ENCODE data around the gene NOTUM. TPM values are rescaled to one million over a fixed set of nuclear protein-coding genes. Genes with fewer than 3 reads are reported as not detected.

NOTUM gene
- total and polyA plus RNA-seq, 9 of the 15 experiments (the other 6 are each of a cell fraction or from before 2014, with no cell fraction given), result 0.03 to 14.0 (median 4.1) TPM

- peaks cover 39 to 90% of the 10 kb centered on the region in 2 experiments for H3K4me1 ChIP-seq (replicated peaks in 1 of 2; ENCODE audit: control insufficient read depth in 2 of 2, insufficient read depth in 2 of 2, low read length in 2 of 2)
- H3K27me3 ChIP-seq (ENCODE audit: control insufficient read depth in 2 of 2, insufficient read depth in 2 of 2, low read length in 2 of 2), result no peaks in the 10 kb centered on the region
- 78% methylated on average over 19 of the region's 19 CpGs for WGBS (ENCODE audit: insufficient coverage, low coverage, missing lambda C conversion rate)
- H2AFZ ChIP-seq (ENCODE audit: low read depth, low read length), result no peak overlapping the region
- CTCF ChIA-PET (ENCODE audit: low intra/inter-chr PET ratio), result no interaction called here
- TF ChIP-seq RBFOX2 (IDR thresholded peaks at IDR 0.05; ENCODE audit: low read depth, low read length) (peak; percentile 43; the same call in 1 of the 2 replicates), CTBP1 (IDR thresholded peaks at IDR 0.05; ENCODE audit: borderline replicate concordance) (no peak), ZNF551 (CRISPR knock-in tag; IDR thresholded peaks at IDR 0.05) (no peak), HDAC3 (IDR thresholded peaks at IDR 0.05; ENCODE audit: borderline replicate concordance, partially characterized antibody) (no peak)
- intact Hi-C loops (cut with micrococcal nuclease), result no loop called here
- peaks cover 6% of the 10 kb centered on the region for H3K9me1 ChIP-seq (ENCODE audit: control insufficient read depth, insufficient read depth, low read length)
- DNase-seq (ENCODE audit: extremely low read depth in 1 of 4, low spot score in 3 of 4) (no peak), FAIRE-seq (no peak), ATAC-seq (no peak)
- H3K4me3 ChIP-seq, result no peak overlapping the region
- peaks cover 14% of the 10 kb centered on the region for H4K20me1 ChIP-seq (replicated peaks; ENCODE audit: control insufficient read depth, insufficient read depth, low read length)
- H3K27ac ChIP-seq (ENCODE audit: extremely low read depth, low read depth, low read length), result peak overlapping the region; percentile 49; the same call in 1 of the 3 replicates
- POLR2A ChIA-PET, result interaction anchor here (0.6 to 5.4 kb wide), 8 partner anchors 9 to 84 kb away, joined by 3 to 46 read pairs (median 6); partner anchors contain the start of gene NPB
- H3K36me3 ChIP-seq (ENCODE audit: control insufficient read depth, insufficient read depth, low read length), result peaks cover 77% of the 10 kb centered on the region; the same call in 2 of the 3 replicates
- peak overlapping the region in 1 of 2 experiments; percentile 52; a peak in 1 of 4 replicates for H3K9ac ChIP-seq (ENCODE audit: insufficient read depth in 1 of 2, low read depth in 2 of 2, low read length in 2 of 2)
- H3K4me2 ChIP-seq (ENCODE audit: insufficient read depth, low read length), result no peak overlapping the region
- in situ Hi-C loops (cut with MboI), result no loop called here
- H3K9me3 ChIP-seq (replicated peaks; ENCODE audit: control insufficient read depth, insufficient read depth, low read depth, low read length), result no peaks in the 10 kb centered on the region
- no TSS peak for BruUV-seq (replicated peaks)
- H3K79me2 ChIP-seq (ENCODE audit: control insufficient read depth, insufficient read depth, low read length), result peaks cover 37% of the 10 kb centered on the region
These were observed 49.0 kb downstream of the NOTUM start for GRCh38 chr17:81911969-81912368.

DNA sequence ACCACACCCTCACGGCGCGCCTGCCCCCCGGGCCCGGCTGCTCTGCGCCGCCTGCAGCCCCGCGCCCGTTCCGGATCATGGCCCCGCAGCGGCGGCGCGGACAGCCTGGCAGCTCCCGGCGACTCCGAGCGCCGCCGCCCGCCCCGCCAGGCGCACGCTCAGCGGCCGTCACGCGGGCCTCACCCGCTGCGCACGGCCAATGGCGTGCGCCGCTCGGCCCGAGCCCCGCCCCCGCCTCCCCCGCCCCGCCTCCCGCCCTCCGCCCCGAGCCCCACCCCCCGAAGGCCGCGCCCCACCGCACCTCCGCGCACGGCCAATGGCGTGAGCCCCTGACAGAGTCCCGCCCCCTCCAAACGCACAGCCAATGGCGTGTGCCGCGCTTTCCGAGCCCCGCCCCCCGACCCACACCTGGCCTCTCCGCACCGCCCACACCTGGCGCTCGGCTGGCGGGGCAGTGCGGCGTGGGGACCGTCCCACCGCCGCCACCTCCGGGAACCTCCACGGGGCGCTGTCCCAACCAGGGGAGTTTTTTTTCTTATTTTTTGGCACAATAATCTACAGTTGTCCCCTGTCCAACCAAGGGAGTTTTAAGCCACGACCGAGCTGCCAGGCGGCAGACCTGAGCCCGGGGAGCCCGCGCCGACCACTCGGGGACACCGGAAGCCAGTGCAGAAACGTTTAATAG lies 49.6 kb downstream of the NOTUM start, which contains the start of gene PCYT2:
Gene PCYT2, minus strand, starts transcription at position 123 of the 685 bp plus-strand sequence. Its CDS starts 44 bp downstream, at position 79.
- CTCF ChIA-PET (ENCODE audit: low intra/inter-chr PET ratio), result interaction anchor here (0.6 kb wide), 1 partner anchor 279 kb away, joined by 3 read pairs; no protein-coding TSS in a partner anchor
- peaks cover 14% of the 10 kb centered on the region for H4K20me1 ChIP-seq (replicated peaks; ENCODE audit: control insufficient read depth, insufficient read depth, low read length)
- intact Hi-C loops (cut with micrococcal nuclease), result no loop called here
- POLR2A ChIA-PET, result interaction anchor here (0.6 to 5.4 kb wide), 8 partner anchors 9 to 111 kb away, joined by 3 to 46 read pairs (median 3); partner anchors contain the start of genes CENPX and NPB
- H3K27ac ChIP-seq (ENCODE audit: extremely low read depth, low read depth, low read length), result peak within 1 kb of the TSS; percentile 78
- H3K4me1 ChIP-seq (replicated peaks in 1 of 2; ENCODE audit: control insufficient read depth in 2 of 2, insufficient read depth in 2 of 2, low read length in 2 of 2), result peaks cover 34 to 90% of the 10 kb centered on the region in 2 experiments
- DNase-seq (ENCODE audit: extremely low read depth in 1 of 4, low spot score in 3 of 4) (peak; percentile 92 to 99 (median 97)), FAIRE-seq (peak; percentile 37), ATAC-seq (peak; percentile 95)
- 14% methylated on average over 32 of the region's 84 CpGs for WGBS (ENCODE audit: insufficient coverage, low coverage, missing lambda C conversion rate)
- H3K4me3 ChIP-seq, result peak within 1 kb of the TSS; percentile 93
- H3K9me1 ChIP-seq (ENCODE audit: control insufficient read depth, insufficient read depth, low read length), result peaks cover 6% of the 10 kb centered on the region
- H3K9me3 ChIP-seq (replicated peaks; ENCODE audit: control insufficient read depth, insufficient read depth, low read depth, low read length), result no peaks in the 10 kb centered on the region
- H3K36me3 ChIP-seq (ENCODE audit: control insufficient read depth, insufficient read depth, low read length), result peaks cover 82% of the 10 kb centered on the region; the same call in 2 of the 3 replicates
- BruUV-seq (replicated peaks), result no TSS peak
- peak within 1 kb of the TSS; percentile 61 to 99 for H3K9ac ChIP-seq (ENCODE audit: insufficient read depth in 1 of 2, low read depth in 2 of 2, low read length in 2 of 2)
- in situ Hi-C loops (cut with MboI), result no loop called here
- no peak within 1 kb of the TSS for H2AFZ ChIP-seq (ENCODE audit: low read depth, low read length)
- peak within 1 kb of the TSS; percentile 82 for H3K4me2 ChIP-seq (ENCODE audit: insufficient read depth, low read length)
- H3K27me3 ChIP-seq (ENCODE audit: control insufficient read depth in 2 of 2, insufficient read depth in 2 of 2, low read length in 2 of 2), result no peaks in the 10 kb centered on the region
- peaks cover 32% of the 10 kb centered on the region for H3K79me2 ChIP-seq (ENCODE audit: control insufficient read depth, insufficient read depth, low read length)
- TF ChIP-seq TRIM28 (IDR thresholded peaks at IDR 0.05) (no peak), AFF4 (CRISPR knock-in tag; IDR thresholded peaks at IDR 0.05) (no peak), SIN3A (IDR thresholded peaks at IDR 0.05; ENCODE audit: borderline replicate concordance in 2 of 2, control insufficient read depth in 1 of 2, low read depth in 2 of 2, low read length in 2 of 2) (peak in 1 of 2 experiments; percentile 65; a peak in 1 of 4 replicates), GTF2E2 (tag; IDR thresholded peaks at IDR 0.05) (no peak), ZNF717 (CRISPR knock-in tag; IDR thresholded peaks at IDR 0.05) (no peak)
